ENCODE measurements around the gene CPA5. TPM values are rescaled to one million over a fixed set of nuclear protein-coding genes. Genes with fewer than 3 reads are reported as not detected.

The CPA5 gene
- total and polyA plus RNA-seq, 7 donors = 0.42 to 5.2 (median 1.0) TPM; not detected in 1

GRCh38 chr7:130351791-130352090 is 7.1 kb downstream of the CPA5 start:
- no peak for ATAC-seq
- Histone ChIP-seq H3K4me1 (no peaks in the 10 kb centered on the region), H3K9me3 (no peaks in the 10 kb centered on the region), H3K27ac (no peak overlapping the region), H3K36me3 (ENCODE audit: insufficient read depth in 1 of 2, low read depth in 1 of 2) (no peaks in the 10 kb centered on the region), H3K4me3 (no peak overlapping the region), H3K27me3 (ENCODE audit: insufficient read depth in 3 of 3, low read length in 2 of 3) (peaks cover 0 to 19% (median 2%) of the 10 kb centered on the region in 3 donors)
- 38 to 47% (median 45%) methylated on average over 6 of the region's 6 CpGs for WGBS, 3 donors
- DNase-seq = no peak
- no peak for TF ChIP-seq CTCF (IDR thresholded peaks at IDR 0.05)
- intact Hi-C loops (cut with DNase I) = loop anchor here in 1 of 2 donors (10.0 kb wide), 1 partner anchor 77 kb away; no protein-coding TSS in a partner anchor

GRCh38 chr7:130352194-130353074 is 7.8 kb downstream of the CPA5 start:
- no peaks in the 10 kb centered on the region for H3K4me1 ChIP-seq
- intact Hi-C loops (cut with DNase I) = loop anchor here in 1 of 2 donors (10.0 kb wide), 1 partner anchor 78 kb away; no protein-coding TSS in a partner anchor
- no peak overlapping the region for H3K4me3 ChIP-seq
- H3K36me3 ChIP-seq (ENCODE audit: insufficient read depth in 1 of 2, low read depth in 1 of 2) = no peaks in the 10 kb centered on the region
- no peak for DNase-seq
- no peak for ATAC-seq
- peaks cover 0 to 19% (median 2%) of the 10 kb centered on the region in 3 donors for H3K27me3 ChIP-seq (ENCODE audit: insufficient read depth in 3 of 3, low read length in 2 of 3)
- 29 to 43% (median 36%) methylated on average over 20 of the region's 20 CpGs for WGBS, 3 donors
- H3K9me3 ChIP-seq = no peaks in the 10 kb centered on the region
- peak overlapping the region; percentile 50 for H3K27ac ChIP-seq
- TF ChIP-seq CTCF (IDR thresholded peaks at IDR 0.05) = no peak

- TF ChIP-seq CTCF (IDR thresholded peaks at IDR 0.05) = no peak
- no peak overlapping the region for H3K27ac ChIP-seq
- WGBS, 3 donors = 41 to 65% (median 46%) methylated on average over 7 of the region's 7 CpGs
- no peaks in the 10 kb centered on the region for H3K36me3 ChIP-seq (ENCODE audit: insufficient read depth in 1 of 2, low read depth in 1 of 2)
- no peak for DNase-seq
- no peak overlapping the region for H3K4me3 ChIP-seq
- H3K9me3 ChIP-seq = no peaks in the 10 kb centered on the region
- ATAC-seq = no peak
- peaks cover 0 to 19% (median 2%) of the 10 kb centered on the region in 3 donors for H3K27me3 ChIP-seq (ENCODE audit: insufficient read depth in 3 of 3, low read length in 2 of 3)
- intact Hi-C loops (cut with DNase I) = loop anchor here in 1 of 2 donors (10.0 kb wide), 1 partner anchor 78 kb away; no protein-coding TSS in a partner anchor
- H3K4me1 ChIP-seq = no peaks in the 10 kb centered on the region
Measured at GRCh38 chr7:130353196-130353595, 8.6 kb downstream of the CPA5 start.

GRCh38 chr7:130356121-130356875 is 11.7 kb downstream of the CPA5 start:
- no peak for TF ChIP-seq CTCF (IDR thresholded peaks at IDR 0.05)
- intact Hi-C loops (cut with DNase I) = loop anchor here in 1 of 2 donors (10.0 kb wide), 1 partner anchor 81 kb away; no protein-coding TSS in a partner anchor
- Histone ChIP-seq H3K27me3 (ENCODE audit: insufficient read depth in 3 of 3, low read length in 2 of 3) (peaks cover 0 to 15% (median 0%) of the 10 kb centered on the region in 3 donors), H3K4me1 (no peaks in the 10 kb centered on the region), H3K27ac (peak overlapping the region; percentile 78), H3K9me3 (peaks cover 9% of the 10 kb centered on the region), H3K36me3 (ENCODE audit: insufficient read depth in 1 of 2, low read depth in 1 of 2) (no peaks in the 10 kb centered on the region), H3K4me3 (no peak overlapping the region)
- peak; percentile 68 to 84 (median 77) for ATAC-seq
- peak; percentile 77 to 81 for DNase-seq
- 38 to 43% (median 42%) methylated on average over 9 of the region's 9 CpGs for WGBS, 3 donors
